Activated CD4-positive, alpha-beta T cell treated with anti-CD3 and anti-CD28 coated beads for 36 hours (primary cell): Measurements from ENCODE around the gene FRMD6. TPM values are rescaled to one million over a fixed set of nuclear protein-coding genes. Genes with fewer than 3 reads are reported as not detected.

Experiments
- ATAC-seq: fragments of 200-7000 bp; cut with Tn5 transposase; one replicate; pipeline ENCODE4 v1.10.0; 2021; ENCODE audit warnings: mild to moderate bottlenecking, moderate library complexity
- CTCF ChIA-PET: fragments of 350-600 bp; sonication (Branson Sonifier 250); formaldehyde crosslinking; loops from one replicate; lab custom pipeline; 2021; ENCODE audit warnings: antibody characterized with exemption; lab: Charles Lee
- POLR2A ChIA-PET: fragments of 350-600 bp; sonication (Branson Sonifier 250); formaldehyde crosslinking; loops from one replicate; lab custom pipeline; 2021; ENCODE audit warnings: antibody characterized with exemption, inconsistent platforms; lab: Charles Lee
- DNase-seq: peaks from one replicate; pipeline ENCODE4 v3.0.0-alpha.2; 2020
- H3K27ac Mint-ChIP-seq: one replicate; pipeline ENCODE4 v1.8.0; 2021; ENCODE audit warnings: mixed read lengths
- H3K27me3 Mint-ChIP-seq: one replicate; pipeline ENCODE4 v1.8.0; 2021; ENCODE audit warnings: mixed read lengths
- H3K36me3 Mint-ChIP-seq: one replicate; pipeline ENCODE4 v1.8.0; 2021; ENCODE audit warnings: low read depth, mixed read lengths
- H3K4me1 Mint-ChIP-seq: one replicate; pipeline ENCODE4 v1.8.0; 2021; ENCODE audit warnings: mixed read lengths
- H3K4me3 Mint-ChIP-seq: one replicate; pipeline ENCODE4 v1.8.0; 2021; ENCODE audit warnings: mild to moderate bottlenecking, moderate library complexity, mixed read lengths
- H3K9me3 Mint-ChIP-seq: one replicate; pipeline ENCODE4 v1.8.0; 2021; ENCODE audit warnings: low read depth, mixed read lengths
- intact Hi-C, 2 experiments: fragments of 100-400 bp; cut with DNase I in 1 of 2; cut with micrococcal nuclease in 1 of 2; formaldehyde crosslinking; loops; one replicate each; pipeline versions ENCODE4 v1.14.2 to v1.15.1; 2022 to 2024; cut with DNase I, micrococcal nuclease
- total RNA-seq, 2 experiments: library from RNA; stranded (reverse); gene quantifications; one replicate each; pipeline ENCODE4 v1.2.3, GENCODE V29; 2021

FRMD6 gene
- total RNA-seq, 2 experiments from 2014 or later: 7.5 to 8.0 TPM

DNA sequence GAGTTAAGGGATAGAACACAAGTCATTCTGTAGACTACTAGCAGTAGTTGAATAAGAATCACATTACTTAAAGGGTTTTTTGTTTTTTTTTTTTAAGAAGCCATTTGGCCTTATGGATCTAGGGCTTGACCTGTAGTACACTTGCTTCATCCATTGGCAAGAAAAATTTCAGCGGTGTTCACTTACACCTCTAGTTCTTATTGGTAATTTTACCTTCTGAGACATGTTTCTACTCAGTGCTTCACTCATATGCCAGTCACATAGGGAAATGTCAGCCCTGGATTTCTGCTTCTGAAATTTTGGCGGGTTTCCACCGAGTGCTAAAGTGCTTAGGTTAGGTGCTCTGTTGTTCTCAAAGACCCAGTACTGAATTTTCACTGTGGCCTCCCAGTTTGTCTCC is 72.9 kb downstream of the FRMD6 start:
- ATAC-seq: no peak
- ChIA-PET CTCF (no interaction called here), POLR2A (no interaction called here)
- Mint-ChIP-seq H3K4me3 (no peak overlapping the region), H3K9me3 (no peaks in the 10 kb centered on the region), H3K27me3 (no peaks in the 10 kb centered on the region), H3K36me3 (no peaks in the 10 kb centered on the region), H3K4me1 (no peaks in the 10 kb centered on the region), H3K27ac (no peak overlapping the region)
- DNase-seq: no peak
- intact Hi-C loops: no loop called here

DNA sequence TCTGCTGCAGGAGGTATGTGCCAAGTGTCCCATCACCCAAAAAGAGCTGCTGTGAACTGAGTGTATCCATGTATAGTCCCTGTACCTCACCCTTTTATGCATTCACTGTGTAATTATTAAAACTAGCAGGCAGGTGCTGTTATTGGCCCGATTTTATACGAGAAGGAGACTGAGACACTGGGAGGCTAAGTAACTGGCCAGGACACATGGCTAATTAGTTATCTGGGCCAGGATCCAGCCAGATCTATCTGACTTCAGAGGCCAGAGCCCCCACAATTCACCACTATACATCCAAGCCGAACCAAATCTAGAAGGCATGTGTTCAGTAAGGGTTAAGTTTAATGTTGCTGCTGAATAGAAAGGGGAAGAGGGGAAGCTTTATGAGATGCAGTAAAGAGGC is 73.4 kb downstream of the FRMD6 start:
- ATAC-seq: no peak
- H3K36me3 Mint-ChIP-seq: no peaks in the 10 kb centered on the region
- H3K4me1 Mint-ChIP-seq: no peaks in the 10 kb centered on the region
- no peaks in the 10 kb centered on the region for H3K9me3 Mint-ChIP-seq
- H3K4me3 Mint-ChIP-seq: no peak overlapping the region
- ChIA-PET CTCF (interaction anchor here (0.6 to 1.7 kb wide), 3 partner anchors 15 to 409 kb away, joined by 3 to 5 read pairs (median 4); no protein-coding TSS in a partner anchor), POLR2A (no interaction called here)
- no peaks in the 10 kb centered on the region for H3K27me3 Mint-ChIP-seq
- H3K27ac Mint-ChIP-seq: no peak overlapping the region
- intact Hi-C loops: no loop called here
- DNase-seq: no peak

DNA sequence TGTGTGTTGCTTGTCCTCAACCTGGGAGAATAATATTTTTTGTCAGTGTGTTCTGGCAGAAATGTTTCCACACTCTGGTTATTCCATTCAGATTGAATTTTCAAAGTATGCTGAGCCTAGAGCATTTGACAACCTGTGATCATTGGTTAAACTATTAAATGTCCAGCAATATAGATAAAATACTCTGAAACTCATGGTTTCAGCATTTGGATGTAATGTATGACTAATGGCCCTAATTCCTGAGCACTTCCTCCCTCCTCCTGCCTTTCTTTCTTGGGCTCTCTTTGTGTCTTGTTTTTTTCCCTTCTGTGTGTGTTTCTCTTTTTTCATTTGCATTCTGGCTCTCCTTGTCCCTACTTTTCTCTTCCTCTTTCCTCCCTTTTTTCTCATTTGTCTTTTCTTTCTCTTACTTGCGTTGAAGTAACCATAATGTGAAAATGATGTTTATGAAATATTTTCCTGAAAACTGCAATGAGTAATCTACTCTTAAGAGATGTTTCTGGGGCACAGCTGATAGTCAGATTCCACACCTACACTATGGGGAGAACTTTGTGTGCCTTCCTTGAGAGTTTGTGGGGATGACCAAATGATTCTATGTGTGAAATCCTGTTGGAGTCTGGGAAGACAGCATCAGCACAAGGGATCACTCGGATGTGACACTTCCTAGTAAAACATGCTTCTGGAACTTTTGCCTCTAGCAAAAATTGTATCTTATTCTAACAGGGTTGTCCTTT is 74.6 kb downstream of the FRMD6 start:
- Mint-ChIP-seq H3K9me3 (no peaks in the 10 kb centered on the region), H3K27ac (no peak overlapping the region), H3K4me1 (no peaks in the 10 kb centered on the region), H3K4me3 (no peak overlapping the region), H3K36me3 (no peaks in the 10 kb centered on the region), H3K27me3 (no peaks in the 10 kb centered on the region)
- ChIA-PET CTCF (interaction anchor here (1.7 kb wide), 1 partner anchor 13 kb away, joined by 5 read pairs; no protein-coding TSS in a partner anchor), POLR2A (interaction anchor here (0.8 kb wide), 1 partner anchor 109 kb away, joined by 4 read pairs; no protein-coding TSS in a partner anchor)
- intact Hi-C loops: no loop called here
- ATAC-seq: no peak
- no peak for DNase-seq

DNA sequence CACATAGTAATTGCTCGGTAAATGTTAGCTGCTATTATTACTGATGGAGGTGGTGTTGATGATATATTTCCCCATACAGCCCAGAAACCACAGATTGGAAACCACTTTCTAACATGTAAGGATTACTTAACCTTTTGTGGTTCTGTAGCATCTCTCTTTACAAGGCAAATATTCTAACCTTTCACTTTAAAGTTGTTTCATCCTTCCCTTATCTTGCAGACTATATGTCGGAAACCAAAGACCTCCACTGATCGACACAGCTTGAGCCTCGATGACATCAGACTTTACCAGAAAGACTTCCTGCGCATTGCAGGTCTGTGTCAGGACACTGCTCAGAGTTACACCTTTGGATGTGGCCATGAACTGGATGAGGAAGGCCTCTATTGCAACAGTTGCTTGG is 75.8 kb downstream of the FRMD6 start:
- ATAC-seq (no peak), DNase-seq (no peak)
- Mint-ChIP-seq H3K27me3 (no peaks in the 10 kb centered on the region), H3K27ac (no peak overlapping the region), H3K9me3 (no peaks in the 10 kb centered on the region), H3K4me1 (no peaks in the 10 kb centered on the region), H3K4me3 (no peak overlapping the region), H3K36me3 (no peaks in the 10 kb centered on the region)
- ChIA-PET CTCF (no interaction called here), POLR2A (no interaction called here)
- intact Hi-C loops: no loop called here

DNA sequence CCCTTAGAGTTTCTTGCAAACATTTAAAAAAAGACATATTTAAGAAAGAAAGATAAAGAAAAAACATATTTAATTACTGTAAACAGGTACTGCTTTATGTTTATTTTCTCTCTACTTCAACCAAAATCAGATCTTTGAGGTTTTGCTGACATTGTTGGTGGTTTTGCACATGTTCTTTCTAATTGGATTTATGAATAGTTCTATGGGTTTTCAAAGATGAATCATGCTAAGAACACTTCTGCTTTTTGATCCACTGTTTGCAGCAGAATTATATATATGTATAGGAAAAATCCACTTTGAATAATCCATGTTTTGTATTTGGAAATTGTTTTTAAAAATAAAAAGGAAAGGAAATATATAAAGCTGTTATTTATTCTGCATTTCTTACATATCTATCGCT is 78.4 kb downstream of the FRMD6 start:
- no peaks in the 10 kb centered on the region for H3K36me3 Mint-ChIP-seq
- ChIA-PET CTCF (no interaction called here), POLR2A (no interaction called here)
- no peak for DNase-seq
- no peaks in the 10 kb centered on the region for H3K9me3 Mint-ChIP-seq
- no peak overlapping the region for H3K27ac Mint-ChIP-seq
- no peak overlapping the region for H3K4me3 Mint-ChIP-seq
- no peaks in the 10 kb centered on the region for H3K4me1 Mint-ChIP-seq
- ATAC-seq: no peak
- intact Hi-C loops: no loop called here
- H3K27me3 Mint-ChIP-seq: peaks cover 4% of the 10 kb centered on the region

- CTCF ChIA-PET: interaction anchor here (1.6 kb wide), 1 partner anchor 49 kb away, joined by 3 read pairs; no protein-coding TSS in a partner anchor
- H3K4me3 Mint-ChIP-seq: no peak overlapping the region
- no peaks in the 10 kb centered on the region for H3K4me1 Mint-ChIP-seq
- no peaks in the 10 kb centered on the region for H3K9me3 Mint-ChIP-seq
- ATAC-seq: no peak
- H3K27ac Mint-ChIP-seq: no peak overlapping the region
- H3K36me3 Mint-ChIP-seq: no peaks in the 10 kb centered on the region
- POLR2A ChIA-PET: no interaction called here
- intact Hi-C loops: no loop called here
- H3K27me3 Mint-ChIP-seq: peaks cover 4% of the 10 kb centered on the region
- DNase-seq: no peak
Measured at GRCh38 chr14:51730684-51731083, 79.0 kb downstream of the FRMD6 start.

GRCh38 chr14:51732494-51733112 is 80.9 kb downstream of the FRMD6 start:
- Mint-ChIP-seq H3K27me3 (peaks cover 7% of the 10 kb centered on the region), H3K4me1 (no peaks in the 10 kb centered on the region), H3K4me3 (no peak overlapping the region), H3K27ac (no peak overlapping the region), H3K36me3 (no peaks in the 10 kb centered on the region), H3K9me3 (no peaks in the 10 kb centered on the region)
- CTCF ChIA-PET: interaction anchor here (0.6 to 1.6 kb wide), 3 partner anchors 47 to 872 kb away, joined by 3 to 4 read pairs (median 3); no protein-coding TSS in a partner anchor
- ATAC-seq: no peak
- POLR2A ChIA-PET: no interaction called here
- DNase-seq: no peak
- intact Hi-C loops: no loop called here

- Mint-ChIP-seq H3K4me1 (no peaks in the 10 kb centered on the region), H3K27ac (no peak overlapping the region)
- CTCF ChIA-PET: interaction anchor here (0.6 kb wide), 2 partner anchors 79 to 873 kb away, joined by 3 to 4 read pairs; no protein-coding TSS in a partner anchor
Measured at GRCh38 chr14:51733147-51733546, 81.4 kb downstream of the FRMD6 start.

GRCh38 chr14:51735851-51736250 is 84.1 kb downstream of the FRMD6 start:
- no peak overlapping the region for H3K27ac Mint-ChIP-seq
- CTCF ChIA-PET: no interaction called here
- H3K36me3 Mint-ChIP-seq: no peaks in the 10 kb centered on the region
- peaks cover 7% of the 10 kb centered on the region for H3K27me3 Mint-ChIP-seq
- H3K9me3 Mint-ChIP-seq: no peaks in the 10 kb centered on the region
- DNase-seq (no peak), ATAC-seq (no peak)
- intact Hi-C loops: no loop called here
- no peaks in the 10 kb centered on the region for H3K4me1 Mint-ChIP-seq
- no peak overlapping the region for H3K4me3 Mint-ChIP-seq
- POLR2A ChIA-PET: no interaction called here

More at GRCh38 chr14:51733147-51733546, 81.4 kb downstream of the FRMD6 start:
- DNase-seq: no peak
- no peaks in the 10 kb centered on the region for H3K9me3 Mint-ChIP-seq
- peaks cover 7% of the 10 kb centered on the region for H3K27me3 Mint-ChIP-seq
- intact Hi-C loops: no loop called here
- POLR2A ChIA-PET: no interaction called here
- ATAC-seq: no peak
- H3K4me3 Mint-ChIP-seq: no peak overlapping the region
- no peaks in the 10 kb centered on the region for H3K36me3 Mint-ChIP-seq

GRCh38 chr14:51738754-51739153 is 87.0 kb downstream of the FRMD6 start:
- Mint-ChIP-seq H3K27ac (no peak overlapping the region), H3K9me3 (no peaks in the 10 kb centered on the region), H3K4me1 (no peaks in the 10 kb centered on the region), H3K36me3 (no peaks in the 10 kb centered on the region), H3K4me3 (no peak overlapping the region), H3K27me3 (peaks cover 5% of the 10 kb centered on the region)
- ATAC-seq (no peak), DNase-seq (no peak)
- POLR2A ChIA-PET: no interaction called here
- CTCF ChIA-PET: no interaction called here
- intact Hi-C loops: no loop called here

DNA sequence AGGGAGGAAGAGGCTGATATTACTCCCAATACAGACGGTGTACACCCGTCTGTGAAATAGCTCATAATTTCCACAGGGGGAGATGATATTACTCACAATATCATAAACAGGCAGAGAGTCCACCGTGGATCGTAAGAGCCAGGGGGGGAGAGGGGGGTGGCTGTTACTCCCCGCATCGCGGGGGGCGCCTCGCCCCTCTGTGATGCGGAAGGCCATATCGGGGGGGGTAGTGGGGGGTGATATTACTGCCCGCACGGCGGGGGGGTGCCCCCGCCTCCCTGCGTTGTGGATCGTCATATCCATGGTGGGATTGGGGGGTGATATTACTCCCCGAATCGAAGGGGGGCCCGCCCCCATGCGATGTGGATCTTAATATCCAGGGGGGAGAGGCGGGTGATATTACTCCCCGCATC is 91.9 kb downstream of the FRMD6 start:
- peak; percentile 49 for DNase-seq
- intact Hi-C loops: loop anchor here (5.0 kb wide), 1 partner anchor 91 kb away; the partner anchor contains the start of gene FRMD6 (in 2 of the 2)
- POLR2A ChIA-PET: no interaction called here
- H3K9me3 Mint-ChIP-seq: no peaks in the 10 kb centered on the region
- H3K36me3 Mint-ChIP-seq: no peaks in the 10 kb centered on the region
- H3K27me3 Mint-ChIP-seq: peaks cover under 1% of the 10 kb centered on the region
- ATAC-seq: peak; percentile 67
- CTCF ChIA-PET: no interaction called here
- H3K4me1 Mint-ChIP-seq: no peaks in the 10 kb centered on the region
- H3K4me3 Mint-ChIP-seq: no peak overlapping the region
- H3K27ac Mint-ChIP-seq: no peak overlapping the region
